ENCODE measurements around the gene CCDC97. TPM values are rescaled to one million over a fixed set of nuclear protein-coding genes. Genes with fewer than 3 reads are reported as not detected.

The CCDC97 gene
- total and polyA plus RNA-seq, 2 of the 8 experiments (the other 6 are each of a cell fraction or from before 2014, with no cell fraction given) = 19.8 to 27.1 TPM

DNA sequence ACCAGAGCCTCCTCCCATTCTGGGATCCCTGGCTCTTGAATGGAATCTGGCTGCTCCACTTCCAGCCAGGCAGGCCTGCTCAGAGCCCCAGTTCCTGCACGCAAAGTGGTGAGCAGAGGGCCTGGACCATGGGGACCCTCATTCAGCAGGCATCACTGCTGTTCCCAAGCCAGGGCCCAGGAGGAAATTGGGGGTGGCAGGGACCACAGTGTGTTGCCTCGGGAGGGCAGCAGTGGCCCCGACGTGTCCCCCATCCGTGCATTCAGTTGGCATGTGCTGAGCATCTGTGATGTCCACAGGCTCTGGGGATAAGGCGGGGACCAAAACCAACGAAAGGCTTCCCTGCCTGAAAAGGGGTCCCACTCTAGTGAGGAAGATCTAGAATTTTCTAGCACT lies 11.2 kb downstream of the CCDC97 start:
- Histone ChIP-seq H2BK5ac (ENCODE audit: low read depth, low read length) (0 out of 2 replicates have a peak overlapping the region, but pooled peaks have one; percentile 39), H2BK120ac (replicated peaks; ENCODE audit: low read depth, low read length) (no peak overlapping the region), H3K23ac (ENCODE audit: insufficient read length) (no peak overlapping the region), H2BK15ac (ENCODE audit: low read length) (no peak overlapping the region), H4K8ac (ENCODE audit: extremely low read depth, insufficient read depth, low read length) (no peak overlapping the region; the same call in 1 of the 2 replicates), H2AK5ac (ENCODE audit: low read depth, low read length) (no peak overlapping the region), H3K9me3 (ENCODE audit: insufficient read depth in 2 of 2, low read depth in 1 of 2, low read length in 1 of 2) (peaks cover 0 to 3% of the 10 kb centered on the region in 2 experiments; a peak in 1 of 4 replicates), H2BK20ac (ENCODE audit: low read length) (no peak overlapping the region), H4K20me1 (replicated peaks in 1 of 2; ENCODE audit: control insufficient read depth in 1 of 2, insufficient read depth in 2 of 2, low read length in 2 of 2) (peaks cover 3 to 19% of the 10 kb centered on the region in 2 experiments), H4K91ac (replicated peaks; ENCODE audit: insufficient read length, low read length) (no peak overlapping the region), H3K4me2 (ENCODE audit: insufficient read depth in 1 of 2, low read depth in 2 of 2, low read length in 2 of 2) (no peak overlapping the region), H3K4me1 (replicated peaks in 1 of 4; ENCODE audit: control insufficient read depth in 3 of 4, insufficient read depth in 4 of 4, low read length in 3 of 4) (peaks cover 9 to 25% (median 12%) of the 10 kb centered on the region in 4 experiments), H3K9ac (replicated peaks in 1 of 4; ENCODE audit: extremely low read depth in 1 of 4, low read depth in 3 of 4, low read length in 3 of 4) (no peak overlapping the region), H3K18ac (ENCODE audit: extremely low read depth, low read length) (no peak overlapping the region), H3K79me1 (ENCODE audit: low read depth, low read length) (no peaks in the 10 kb centered on the region; the same call in 1 of the 2 replicates), H4K5ac (ENCODE audit: insufficient read length, low read depth, low read length) (no peak overlapping the region), H3K79me2 (ENCODE audit: control insufficient read depth in 1 of 2, insufficient read depth in 2 of 2, low read length in 2 of 2) (no peaks in the 10 kb centered on the region), H2BK12ac (ENCODE audit: low read depth, low read length) (0 out of 2 replicates have a peak overlapping the region, but pooled peaks have one; percentile 9), H3K27ac (ENCODE audit: low read depth, low read length) (peak overlapping the region; percentile 40; the same call in 1 of the 2 replicates), H3K56ac (replicated peaks; ENCODE audit: insufficient read length, low read depth, low read length) (no peak overlapping the region), H3K4ac (replicated peaks; ENCODE audit: insufficient read length, low read depth, low read length) (no peak overlapping the region), H3K27me3 (replicated peaks in 1 of 4; ENCODE audit: control insufficient read depth in 3 of 4, extremely low read depth in 1 of 4, insufficient read depth in 3 of 4, low read length in 3 of 4) (peaks cover 0 to 3% (median 0%) of the 10 kb centered on the region in 4 experiments; a peak in 2 of 7 replicates), H3K23me2 (ENCODE audit: low read depth, low read length) (peaks cover 13% of the 10 kb centered on the region), H3K36me3 (ENCODE audit: control insufficient read depth in 2 of 4, insufficient read depth in 4 of 4, low read length in 3 of 4) (peaks cover 15 to 29% (median 20%) of the 10 kb centered on the region in 4 experiments; a peak in 7 of 8 replicates), H3K14ac (ENCODE audit: insufficient read length) (no peak overlapping the region), H2AFZ (ENCODE audit: low read length) (no peak overlapping the region), H3K4me3 (ENCODE audit: extremely low read depth in 1 of 4, insufficient read depth in 2 of 4, low read depth in 3 of 4, low read length in 4 of 4) (no peak overlapping the region)
- 80% methylated on average over 7 of the region's 7 CpGs; no CpG with 5 or more reads in 1 of the 2 experiments for WGBS, 2 experiments (ENCODE audit: extremely low coverage in 1 of 2, insufficient coverage in 1 of 2, insufficient read length in 1 of 2, insufficient replicate concordance in 2 of 2, low coverage in 1 of 2, low lambda C conversion rate in 2 of 2, missing lambda C conversion rate in 1 of 2)
- DNase-seq (ENCODE audit: low read depth in 1 of 2, low spot score in 2 of 2) (no peak), FAIRE-seq (no peak)
- ChIA-PET POLR2A (ENCODE audit: partially characterized antibody) (interaction anchor here (0.8 to 12.6 kb wide), 4 partner anchors 13 to 57 kb away, joined by 4 to 137 read pairs (median 6); partner anchors contain the start of genes CCDC97 and HNRNPUL1), CTCF (ENCODE audit: partially characterized antibody) (interaction anchor here (0.7 to 2.5 kb wide), 14 partner anchors 8 to 238 kb away, joined by 3 to 15 read pairs (median 4); partner anchors contain the start of genes AXL and TGFB1)
- TF ChIP-seq EZH2 (IDR thresholded peaks at IDR 0.05; ENCODE audit: low read depth, low read length, severe bottlenecking) = no peak
- no peak for TF ChIP-seq GTF2F1 (IDR thresholded peaks at IDR 0.05; ENCODE audit: borderline replicate concordance, low read depth, low read length)
- no peak for TF ChIP-seq POLR2AphosphoS5 (IDR thresholded peaks at IDR 0.05; ENCODE audit: low read depth, low read length)
- TF ChIP-seq SIRT6 (IDR thresholded peaks at IDR 0.05; ENCODE audit: low read length) = no peak
- TF ChIP-seq BCL11A (IDR thresholded peaks at IDR 0.05; ENCODE audit: low read depth in 2 of 2, low read length in 2 of 2) = no peak
- TF ChIP-seq, protein P1, sequence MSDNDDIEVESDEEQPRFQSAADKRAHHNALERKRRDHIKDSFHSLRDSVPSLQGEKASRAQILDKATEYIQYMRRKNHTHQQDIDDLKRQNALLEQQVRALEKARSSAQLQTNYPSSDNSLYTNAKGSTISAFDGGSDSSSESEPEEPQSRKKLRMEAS (IDR thresholded peaks at IDR 0.05) = no peak
- no peak for TF ChIP-seq SIX5 (IDR thresholded peaks at IDR 0.05; ENCODE audit: low read depth, low read length)
- no peak for TF ChIP-seq SRF (IDR thresholded peaks at IDR 0.05; ENCODE audit: low read depth, low read length)
- TF ChIP-seq NRF1 (IDR thresholded peaks at IDR 0.05; ENCODE audit: low read depth, low read length) = no peak
- TF ChIP-seq PHF8 (conservative IDR thresholded peaks at IDR 0.05; ENCODE audit: low read depth, low read length) = no peak

All from H1 (cell line).